Neural progenitor cell (in vitro differentiated cells): Measurements from ENCODE around the gene CAMK1G. TPM values are rescaled to one million over a fixed set of nuclear protein-coding genes. Genes with fewer than 3 reads are reported as not detected.

Experiments used
- DNase-seq: peaks from one replicate; pipeline ENCODE4 v3.0.0-alpha.2; 2016; ENCODE audit warnings: low spot score
- H2AFZ ChIP-seq: fragments of 200-600 bp; sonication (generic); replicated peaks from 2 replicates; pipeline ENCODE4 v1.6.1; 2016; ENCODE audit warnings: antibody characterized with exemption
- H3F3A ChIP-seq: fragments of 200-600 bp; sonication (generic); 2 replicates; pipeline ENCODE4 v1.6.1; 2016; ENCODE audit warnings: antibody characterized with exemption, low read depth
- H3K27ac ChIP-seq: fragments of 200-600 bp; sonication (generic); 2 replicates; pipeline ENCODE4 v1.5.1; 2016; ENCODE audit warnings: mild to moderate bottlenecking
- H3K27me3 ChIP-seq: fragments of 200-600 bp; sonication (generic); 2 replicates; pipeline ENCODE4 v1.6.1; 2016; ENCODE audit warnings: mild to moderate bottlenecking, moderate library complexity
- H3K36me3 ChIP-seq: fragments of 200-600 bp; sonication (generic); 2 replicates; pipeline ENCODE4 v1.5.1; 2016
- H3K4me1 ChIP-seq: fragments of 200-600 bp; sonication (generic); 2 replicates; pipeline ENCODE4 v1.6.1; 2016; ENCODE audit warnings: mixed run types
- H3K4me2 ChIP-seq: fragments of 200-600 bp; sonication (generic); 2 replicates; pipeline ENCODE4 v1.6.1; 2016
- H3K4me3 ChIP-seq: fragments of 200-600 bp; sonication (generic); 2 replicates; pipeline ENCODE4 v1.5.1; 2016
- H3K79me2 ChIP-seq: fragments of 200-600 bp; sonication (generic); 2 replicates; pipeline ENCODE4 v1.6.1; 2016; ENCODE audit warnings: low read depth
- H3K9ac ChIP-seq: fragments of 200-600 bp; sonication (generic); 2 replicates; pipeline ENCODE4 v1.6.1; 2016
- H3K9me3 ChIP-seq: fragments of 200-600 bp; sonication (generic); 2 replicates; pipeline ENCODE4 v1.5.1; 2016; ENCODE audit warnings: low read depth
- H4K20me1 ChIP-seq: fragments of 200-600 bp; sonication (generic); 2 replicates; pipeline ENCODE4 v1.6.1; 2016; ENCODE audit warnings: low read depth
- H3K27ac Mint-ChIP-seq: 3 replicates; pipeline ENCODE4 v1.8.0; 2021; ENCODE audit warnings: mixed read lengths
- H3K27me3 Mint-ChIP-seq: 2 replicates; pipeline ENCODE4 v1.8.0; 2022; ENCODE audit warnings: low read depth, mild to moderate bottlenecking, inconsistent platforms, moderate library complexity, mixed read lengths; ENCODE audit not compliant: insufficient read depth
- H3K36me3 Mint-ChIP-seq: 3 replicates; pipeline ENCODE4 v1.8.0; 2021; ENCODE audit warnings: mixed read lengths
- H3K4me1 Mint-ChIP-seq: 3 replicates; pipeline ENCODE4 v1.8.0; 2021; ENCODE audit warnings: mixed read lengths
- H3K4me3 Mint-ChIP-seq: 3 replicates; pipeline ENCODE4 v1.8.0; 2021; ENCODE audit warnings: mild to moderate bottlenecking, moderate library complexity, mixed read lengths
- H3K9me3 Mint-ChIP-seq: 3 replicates; pipeline ENCODE4 v1.8.0; 2020; ENCODE audit warnings: mixed read lengths
- CTCF ChIP-seq: fragments of 200-600 bp; sonication (generic); IDR thresholded peaks from 2 replicates; pipeline ENCODE4 v1.5.1; 2017; ENCODE audit warnings: antibody characterized with exemption, mild to moderate bottlenecking
- EZH2 ChIP-seq: fragments of 200-600 bp; sonication (generic); IDR thresholded peaks from 2 replicates; pipeline ENCODE4 v1.6.1; 2017; ENCODE audit warnings: antibody characterized with exemption, mild to moderate bottlenecking, moderate library complexity
- EZH2phosphoT487 ChIP-seq: fragments of 200-600 bp; sonication (generic); IDR thresholded peaks from 2 replicates; pipeline ENCODE4 v1.6.1; 2017; ENCODE audit warnings: antibody characterized with exemption
- total RNA-seq: library from RNA; depleted of rRNA; stranded (reverse); fragments of >200 nt; gene quantifications from 2 replicates; pipeline ENCODE4 v1.2.3, GENCODE V29; 2015; ENCODE audit warnings: low replicate concordance

CAMK1G gene
- total RNA-seq, 1 donor from 2014 or later, result 3.6 TPM

DNA sequence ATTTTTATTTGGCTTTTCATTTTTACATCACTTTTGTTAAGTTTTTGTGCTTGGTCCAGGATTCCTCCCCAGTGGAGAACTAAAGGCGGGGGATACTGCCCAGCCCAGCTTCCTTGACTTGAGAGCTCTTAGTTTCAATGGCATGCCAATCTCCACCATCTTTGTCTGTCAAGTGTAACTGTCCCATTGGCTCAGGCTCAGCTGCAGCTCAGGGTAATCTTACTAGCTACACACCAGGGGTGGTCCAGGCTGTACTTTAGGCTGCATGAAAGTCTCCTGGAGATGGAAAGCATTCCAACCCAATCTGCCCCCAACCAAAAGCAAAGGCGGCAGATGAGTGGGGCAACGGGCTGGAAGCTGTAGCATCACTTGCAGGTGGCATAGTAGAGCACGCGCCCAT, 31.4 kb downstream of the CAMK1G start:
- Mint-ChIP-seq H3K4me3 (no peak overlapping the region), H3K27ac (no peak overlapping the region), H3K9me3 (no peaks in the 10 kb centered on the region), H3K4me1 (peaks cover 1% of the 10 kb centered on the region), H3K36me3 (no peaks in the 10 kb centered on the region), H3K27me3 (peaks cover 15% of the 10 kb centered on the region)
- H3K9me3 ChIP-seq, result no peaks in the 10 kb centered on the region
- H3K79me2 ChIP-seq, result no peaks in the 10 kb centered on the region
- H3K4me2 ChIP-seq, result no peak overlapping the region
- no peaks in the 10 kb centered on the region for H3K36me3 ChIP-seq
- no peak overlapping the region for H3K4me3 ChIP-seq
- no peak overlapping the region for H3K9ac ChIP-seq
- H3K27me3 ChIP-seq, result no peaks in the 10 kb centered on the region
- no peak overlapping the region for H2AFZ ChIP-seq
- no peak for TF ChIP-seq EZH2
- no peak for TF ChIP-seq CTCF
- TF ChIP-seq EZH2phosphoT487, result no peak
- no peaks in the 10 kb centered on the region for H4K20me1 ChIP-seq
- H3F3A ChIP-seq, result no peaks in the 10 kb centered on the region
- DNase-seq, result no peak
- no peak overlapping the region for H3K27ac ChIP-seq
- no peaks in the 10 kb centered on the region for H3K4me1 ChIP-seq

- no peak overlapping the region for H3K27ac Mint-ChIP-seq
- peaks cover 20% of the 10 kb centered on the region for H3K27me3 Mint-ChIP-seq
- no peaks in the 10 kb centered on the region for H4K20me1 ChIP-seq
- H3K4me1 Mint-ChIP-seq, result peaks cover 11% of the 10 kb centered on the region
- H3K27ac ChIP-seq, result no peak overlapping the region
- H3K4me3 Mint-ChIP-seq, result no peak overlapping the region
- no peak overlapping the region for H3K4me3 ChIP-seq
- no peaks in the 10 kb centered on the region for H3K9me3 ChIP-seq
- H2AFZ ChIP-seq, result no peak overlapping the region
- no peaks in the 10 kb centered on the region for H3K27me3 ChIP-seq
- no peak for DNase-seq
- H3K36me3 Mint-ChIP-seq, result no peaks in the 10 kb centered on the region
- no peaks in the 10 kb centered on the region for H3K36me3 ChIP-seq
- TF ChIP-seq EZH2phosphoT487, result no peak
- TF ChIP-seq CTCF, result no peak
- no peak for TF ChIP-seq EZH2
- no peaks in the 10 kb centered on the region for H3K4me1 ChIP-seq
- H3F3A ChIP-seq, result no peaks in the 10 kb centered on the region
- H3K4me2 ChIP-seq, result no peak overlapping the region
- no peaks in the 10 kb centered on the region for H3K79me2 ChIP-seq
- H3K9me3 Mint-ChIP-seq, result no peaks in the 10 kb centered on the region
- no peak overlapping the region for H3K9ac ChIP-seq
Observed at GRCh38 chr1:209616366-209617046, 33.0 kb downstream of the CAMK1G start.

DNA sequence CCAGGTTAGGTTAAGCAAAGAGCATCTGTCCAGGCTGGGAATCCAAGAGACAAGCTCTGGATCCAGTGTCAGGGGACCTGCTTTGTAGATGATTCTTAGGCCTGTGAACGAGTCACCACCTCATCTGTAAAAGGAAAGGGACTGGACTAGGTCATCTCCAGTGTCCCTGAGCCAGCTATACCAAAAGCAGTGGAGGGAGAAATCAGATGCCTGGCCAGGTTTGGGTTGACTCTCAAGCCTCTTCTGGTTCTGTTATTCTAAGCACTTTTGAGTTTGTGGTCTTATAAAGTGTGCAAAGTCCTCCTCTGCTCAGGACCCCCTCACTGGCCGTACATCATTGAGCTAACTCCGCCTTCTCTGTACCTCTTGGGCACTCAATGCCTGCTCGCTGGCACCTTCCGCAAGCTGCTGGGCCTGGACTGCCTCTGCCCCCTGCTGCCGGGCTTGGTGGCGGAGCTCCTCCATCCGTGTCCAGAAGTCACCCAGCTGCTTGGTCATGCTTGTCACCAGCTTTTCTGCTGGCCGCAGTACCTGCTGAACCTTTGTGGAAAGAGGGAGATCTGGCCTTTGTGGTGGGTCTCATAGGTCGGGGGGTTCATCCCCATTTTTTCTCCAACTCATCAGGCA, 33.6 kb downstream of the CAMK1G start:
- Histone ChIP-seq H3K4me1 (no peaks in the 10 kb centered on the region), H3K27ac (no peak overlapping the region), H3F3A (no peaks in the 10 kb centered on the region), H3K9me3 (no peaks in the 10 kb centered on the region), H3K4me2 (no peak overlapping the region), H3K36me3 (no peaks in the 10 kb centered on the region), H4K20me1 (no peaks in the 10 kb centered on the region), H2AFZ (no peak overlapping the region), H3K9ac (no peak overlapping the region), H3K4me3 (no peak overlapping the region), H3K27me3 (no peaks in the 10 kb centered on the region), H3K79me2 (no peaks in the 10 kb centered on the region)
- Mint-ChIP-seq H3K36me3 (no peaks in the 10 kb centered on the region), H3K9me3 (no peaks in the 10 kb centered on the region), H3K4me1 (peaks cover 15% of the 10 kb centered on the region), H3K4me3 (no peak overlapping the region), H3K27ac (peak overlapping the region; percentile 76), H3K27me3 (peaks cover 20% of the 10 kb centered on the region)
- DNase-seq, result no peak
- TF ChIP-seq EZH2phosphoT487 (no peak), CTCF (no peak), EZH2 (no peak)
